HFF-Myc (cell line): ENCODE measurements around the gene PRKCA.

Source experiments
- DNase-seq: peaks from one replicate; pipeline ENCODE4 v3.0.0-alpha.2; 2011; ENCODE audit warnings: low read depth; ENCODE audit errors: extremely low read depth
- H3K4me3 ChIP-seq: replicated peaks from 2 replicates; pipeline ENCODE4 v1.5.1; 2011; ENCODE audit warnings: low read depth, mild to moderate bottlenecking, control low read depth, low read length
- CTCF ChIP-seq: IDR thresholded peaks from 2 replicates; pipeline ENCODE4 v1.5.1; 2012; ENCODE audit warnings: mild to moderate bottlenecking, low read depth, low read length, control low read depth; ENCODE audit errors: missing control alignments

The PRKCA gene

GRCh38 chr17:66415366-66416206 lies 113.2 kb downstream of the PRKCA start:
- no peak overlapping the region for H3K4me3 ChIP-seq
- TF ChIP-seq CTCF: no peak
- no peak for DNase-seq

- TF ChIP-seq CTCF: no peak
- DNase-seq: no peak
- H3K4me3 ChIP-seq: no peak overlapping the region
Measured at GRCh38 chr17:66416207-66416940, 114.0 kb downstream of the PRKCA start.

- H3K4me3 ChIP-seq: no peak overlapping the region
- TF ChIP-seq CTCF: no peak
- DNase-seq: no peak
Measured at GRCh38 chr17:66417300-66417719, 114.9 kb downstream of the PRKCA start.

- TF ChIP-seq CTCF: no peak
- H3K4me3 ChIP-seq: no peak overlapping the region
- DNase-seq: no peak
Measured at GRCh38 chr17:66420961-66421371, 118.6 kb downstream of the PRKCA start.

GRCh38 chr17:66422186-66422585 lies 119.8 kb downstream of the PRKCA start:
- no peak for DNase-seq
- no peak overlapping the region for H3K4me3 ChIP-seq
- TF ChIP-seq CTCF: no peak

GRCh38 chr17:66423056-66423955 lies 120.9 kb downstream of the PRKCA start:
- H3K4me3 ChIP-seq: no peak overlapping the region
- DNase-seq: no peak
- TF ChIP-seq CTCF: no peak
